ENCODE measurements around the gene TMEM25.

DNA sequence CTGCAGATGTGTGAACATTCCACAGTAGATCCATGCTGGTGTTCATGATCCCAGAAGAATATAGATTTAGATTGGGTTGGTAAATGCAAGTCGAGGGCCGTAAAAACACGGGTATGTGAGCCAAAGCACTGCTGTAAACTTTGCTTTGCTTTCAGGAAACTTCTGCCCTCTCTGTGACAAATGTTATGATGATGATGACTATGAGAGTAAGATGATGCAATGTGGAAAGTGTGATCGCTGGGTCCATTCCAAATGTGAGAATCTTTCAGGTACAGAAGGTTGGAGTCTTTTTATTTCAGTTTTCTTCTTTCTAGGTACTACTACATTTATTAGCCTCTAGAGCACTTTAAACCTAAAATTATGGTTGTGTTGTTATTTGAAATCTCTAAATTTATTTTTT lies 40.0 kb upstream of the TMEM25 start:
- TF ChIP-seq, protein P1, sequence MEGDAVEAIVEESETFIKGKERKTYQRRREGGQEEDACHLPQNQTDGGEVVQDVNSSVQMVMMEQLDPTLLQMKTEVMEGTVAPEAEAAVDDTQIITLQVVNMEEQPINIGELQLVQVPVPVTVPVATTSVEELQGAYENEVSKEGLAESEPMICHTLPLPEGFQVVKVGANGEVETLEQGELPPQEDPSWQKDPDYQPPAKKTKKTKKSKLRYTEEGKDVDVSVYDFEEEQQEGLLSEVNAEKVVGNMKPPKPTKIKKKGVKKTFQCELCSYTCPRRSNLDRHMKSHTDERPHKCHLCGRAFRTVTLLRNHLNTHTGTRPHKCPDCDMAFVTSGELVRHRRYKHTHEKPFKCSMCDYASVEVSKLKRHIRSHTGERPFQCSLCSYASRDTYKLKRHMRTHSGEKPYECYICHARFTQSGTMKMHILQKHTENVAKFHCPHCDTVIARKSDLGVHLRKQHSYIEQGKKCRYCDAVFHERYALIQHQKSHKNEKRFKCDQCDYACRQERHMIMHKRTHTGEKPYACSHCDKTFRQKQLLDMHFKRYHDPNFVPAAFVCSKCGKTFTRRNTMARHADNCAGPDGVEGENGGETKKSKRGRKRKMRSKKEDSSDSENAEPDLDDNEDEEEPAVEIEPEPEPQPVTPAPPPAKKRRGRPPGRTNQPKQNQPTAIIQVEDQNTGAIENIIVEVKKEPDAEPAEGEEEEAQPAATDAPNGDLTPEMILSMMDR (IDR thresholded peaks at IDR 0.05) = no peak
- no peak for TF ChIP-seq POLR2A (IDR thresholded peaks at IDR 0.05)
